ENCODE results near the gene XRCC1. TPM values are rescaled to one million over a fixed set of nuclear protein-coding genes. Genes with fewer than 3 reads are reported as not detected.

The XRCC1 gene
- total RNA-seq, 4 donors from 2014 or later: 12.3 to 23.8 (median 18.6) TPM

DNA sequence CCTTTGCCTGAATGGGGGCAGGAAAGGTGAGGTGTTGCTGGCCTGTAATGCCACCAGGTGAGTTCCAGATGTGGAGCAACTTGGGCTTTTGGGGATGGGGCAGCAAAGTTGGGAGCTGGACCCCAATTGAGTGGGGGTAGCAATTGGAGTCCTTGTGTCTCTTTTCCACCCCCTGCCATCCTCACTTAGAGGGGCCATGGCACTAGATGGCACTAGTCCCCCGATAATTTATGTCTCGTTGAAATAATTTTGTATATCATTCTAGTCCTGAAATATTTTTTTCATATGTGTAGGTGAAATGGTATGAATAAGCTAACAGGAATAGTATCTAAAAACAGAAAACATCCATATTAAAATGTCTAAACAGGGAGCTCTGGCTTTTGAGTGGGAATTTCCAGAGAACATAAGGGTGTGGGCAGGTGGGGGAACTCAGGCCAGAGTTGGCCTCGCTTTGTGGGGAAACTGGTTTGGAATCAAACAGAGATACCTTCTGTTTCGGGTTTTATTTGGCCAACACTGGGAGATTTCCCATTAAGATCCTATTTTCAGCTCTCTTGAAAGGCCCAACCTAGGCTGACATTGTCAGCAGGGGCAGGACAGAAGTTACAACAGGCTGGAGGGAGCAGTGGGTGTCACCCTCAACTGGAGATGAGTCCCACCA lies 24.4 kb upstream of the XRCC1 start:
- 66 to 72% methylated on average over 4 of the region's 4 CpGs for WGBS, 2 donors
- Histone ChIP-seq H3K9me3 (no peaks in the 10 kb centered on the region), H3K36me3 (peaks cover 0 to 52% (median 9%) of the 10 kb centered on the region in 3 donors), H3K27me3 (no peaks in the 10 kb centered on the region), H3K4me3 (no peak overlapping the region), H3K27ac (no peak overlapping the region), H3K4me1 (peaks cover 16 to 35% (median 22%) of the 10 kb centered on the region in 3 donors)
- intact Hi-C loops (cut with DNase I): loop anchor here (10.0 kb wide), 2 partner anchors 55 to 65 kb away; partner anchors contain the start of gene ZNF575
- no peak for TF ChIP-seq POLR2A (IDR thresholded peaks at IDR 0.05)
- TF ChIP-seq, protein P1, sequence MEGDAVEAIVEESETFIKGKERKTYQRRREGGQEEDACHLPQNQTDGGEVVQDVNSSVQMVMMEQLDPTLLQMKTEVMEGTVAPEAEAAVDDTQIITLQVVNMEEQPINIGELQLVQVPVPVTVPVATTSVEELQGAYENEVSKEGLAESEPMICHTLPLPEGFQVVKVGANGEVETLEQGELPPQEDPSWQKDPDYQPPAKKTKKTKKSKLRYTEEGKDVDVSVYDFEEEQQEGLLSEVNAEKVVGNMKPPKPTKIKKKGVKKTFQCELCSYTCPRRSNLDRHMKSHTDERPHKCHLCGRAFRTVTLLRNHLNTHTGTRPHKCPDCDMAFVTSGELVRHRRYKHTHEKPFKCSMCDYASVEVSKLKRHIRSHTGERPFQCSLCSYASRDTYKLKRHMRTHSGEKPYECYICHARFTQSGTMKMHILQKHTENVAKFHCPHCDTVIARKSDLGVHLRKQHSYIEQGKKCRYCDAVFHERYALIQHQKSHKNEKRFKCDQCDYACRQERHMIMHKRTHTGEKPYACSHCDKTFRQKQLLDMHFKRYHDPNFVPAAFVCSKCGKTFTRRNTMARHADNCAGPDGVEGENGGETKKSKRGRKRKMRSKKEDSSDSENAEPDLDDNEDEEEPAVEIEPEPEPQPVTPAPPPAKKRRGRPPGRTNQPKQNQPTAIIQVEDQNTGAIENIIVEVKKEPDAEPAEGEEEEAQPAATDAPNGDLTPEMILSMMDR (IDR thresholded peaks at IDR 0.05): no peak
- no peak for DNase-seq

DNA sequence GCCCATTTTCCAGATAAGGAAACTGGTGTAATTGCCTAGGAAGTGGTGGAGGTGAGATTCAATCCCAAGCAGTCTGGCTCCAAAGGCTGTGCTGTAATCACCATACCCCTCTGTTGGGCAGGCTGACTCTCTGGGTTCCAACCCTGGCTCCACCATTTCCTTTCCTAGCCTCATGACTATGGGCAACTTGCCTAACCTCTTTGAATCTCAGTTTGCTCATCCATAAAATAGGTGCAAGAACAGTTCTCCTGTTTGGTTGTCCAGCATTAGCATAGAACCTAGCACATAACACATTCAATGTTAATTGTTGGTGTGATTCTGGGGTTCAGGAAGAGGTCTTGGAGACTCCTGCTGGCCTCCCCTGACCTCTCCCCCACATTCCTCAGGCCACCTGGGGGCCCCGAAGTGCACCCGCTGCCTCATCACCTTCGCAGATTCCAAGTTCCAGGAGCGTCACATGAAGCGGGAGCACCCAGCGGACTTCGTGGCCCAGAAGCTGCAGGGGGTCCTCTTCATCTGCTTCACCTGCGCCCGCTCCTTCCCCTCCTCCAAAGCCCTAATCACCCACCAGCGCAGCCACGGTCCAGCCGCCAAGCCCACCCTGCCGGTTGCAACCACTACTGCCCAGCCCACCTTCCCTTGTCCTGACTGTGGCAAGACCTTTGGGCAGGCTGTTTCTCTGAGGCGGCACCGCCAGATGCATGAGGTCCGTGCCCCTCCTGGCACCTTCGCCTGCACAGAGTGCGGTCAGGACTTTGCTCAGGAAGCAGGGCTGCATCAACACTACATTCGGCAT lies 23.3 kb upstream of the XRCC1 start:
- Histone ChIP-seq H3K4me1 (peaks cover 27 to 46% (median 29%) of the 10 kb centered on the region in 3 donors), H3K4me3 (no peak overlapping the region), H3K9me3 (no peaks in the 10 kb centered on the region), H3K27me3 (no peaks in the 10 kb centered on the region), H3K27ac (no peak overlapping the region), H3K36me3 (peaks cover 2 to 59% (median 9%) of the 10 kb centered on the region in 3 donors)
- TF ChIP-seq, protein P1 (IDR thresholded peaks at IDR 0.05): no peak
- no peak for TF ChIP-seq POLR2A (IDR thresholded peaks at IDR 0.05)
- intact Hi-C loops (cut with DNase I): loop anchor here (10.0 kb wide), 1 partner anchor 64 kb away; the partner anchor contains the start of gene ZNF575
- 94 to 95% methylated on average over 13 to 14 of the region's 19 CpGs for WGBS, 2 donors
- no peak for DNase-seq

DNA sequence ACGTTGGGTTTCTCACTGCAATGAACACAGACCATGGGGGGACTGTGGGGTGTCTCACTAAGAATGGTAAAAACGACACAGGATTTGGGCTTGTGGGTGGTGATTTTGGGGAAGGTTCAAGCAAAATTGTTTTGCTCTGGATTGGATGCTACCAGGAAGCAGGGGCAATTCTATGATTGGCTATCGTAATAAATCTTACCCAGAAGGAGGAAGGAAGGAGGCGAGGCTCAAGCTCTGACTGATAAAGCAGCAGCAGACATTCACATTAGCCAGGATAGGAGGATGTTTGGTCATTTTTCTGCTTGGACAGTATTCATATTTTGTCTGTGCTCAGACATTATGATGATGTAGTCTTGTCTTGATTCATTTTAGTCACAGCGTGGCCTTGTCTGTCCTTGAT lies 22.5 kb upstream of the XRCC1 start:
- H3K9me3 ChIP-seq: no peaks in the 10 kb centered on the region
- H3K27me3 ChIP-seq: no peaks in the 10 kb centered on the region
- H3K36me3 ChIP-seq: peaks cover 8 to 64% (median 15%) of the 10 kb centered on the region in 3 donors
- WGBS, 2 donors: 38 to 39% methylated on average over 5 of the region's 5 CpGs
- TF ChIP-seq, protein P1 (IDR thresholded peaks at IDR 0.05): no peak
- no peak for TF ChIP-seq POLR2A (IDR thresholded peaks at IDR 0.05)
- peak overlapping the region in 1 of 4 donors; percentile 99 for H3K27ac ChIP-seq
- no peak for DNase-seq
- peaks cover 27 to 53% (median 29%) of the 10 kb centered on the region in 3 donors for H3K4me1 ChIP-seq
- H3K4me3 ChIP-seq: peak overlapping the region in 1 of 4 donors; percentile 82
- intact Hi-C loops (cut with DNase I): loop anchor here (10.0 kb wide), 1 partner anchor 63 kb away; the partner anchor contains the start of gene ZNF575

DNA sequence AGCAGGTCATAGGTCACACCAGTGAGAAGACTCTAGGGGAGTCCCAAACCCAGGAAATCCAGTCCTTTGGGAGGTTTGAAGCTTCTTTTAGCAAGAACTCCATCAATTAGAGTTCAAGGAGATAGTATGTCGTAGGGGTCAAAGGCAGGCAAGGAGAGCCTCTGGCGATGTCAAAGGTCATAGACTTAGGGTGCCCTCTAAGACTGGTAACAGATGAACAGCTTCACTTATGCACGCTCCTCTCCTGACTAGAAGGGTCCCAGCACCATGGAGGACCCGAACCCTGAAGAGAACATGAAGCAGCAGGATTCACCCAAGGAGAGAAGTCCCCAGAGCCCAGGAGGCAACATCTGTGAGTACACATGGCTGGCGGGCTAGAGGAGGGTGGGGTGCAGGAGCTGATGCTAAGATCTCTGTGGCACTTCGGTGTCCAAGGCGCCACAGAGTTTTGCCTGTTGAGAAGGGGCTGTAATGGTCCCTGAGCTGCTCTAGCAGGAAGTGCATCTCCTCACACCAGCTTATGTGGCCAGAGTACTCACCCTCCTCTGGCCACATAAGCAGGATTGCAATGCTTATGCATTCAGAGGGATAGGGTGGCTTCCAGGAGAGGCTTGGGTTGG lies 21.6 kb upstream of the XRCC1 start:
- peaks cover 27 to 54% (median 29%) of the 10 kb centered on the region in 3 donors for H3K4me1 ChIP-seq
- TF ChIP-seq, protein P1 (IDR thresholded peaks at IDR 0.05): no peak
- no peak for TF ChIP-seq POLR2A (IDR thresholded peaks at IDR 0.05)
- 13 to 15% methylated on average over 5 to 6 of the region's 7 CpGs for WGBS, 2 donors
- no peak for DNase-seq
- H3K27me3 ChIP-seq: no peaks in the 10 kb centered on the region
- intact Hi-C loops (cut with DNase I): loop anchor here (10.0 kb wide), 1 partner anchor 62 kb away; the partner anchor contains the start of gene ZNF575
- peaks cover 13 to 64% (median 22%) of the 10 kb centered on the region in 3 donors for H3K36me3 ChIP-seq
- peak overlapping the region; percentile 91 to 99 (median 98) for H3K27ac ChIP-seq
- H3K4me3 ChIP-seq: peak overlapping the region; percentile 39 to 82 (median 74)
- no peaks in the 10 kb centered on the region for H3K9me3 ChIP-seq

Measured in esophagus squamous epithelium (tissue), 5 donors.